HEK293 (cell line): ENCODE results near the gene RSPRY1.

Source experiments
- FEZF1 ChIP-seq: fragments of 450-650 bp; formaldehyde crosslinking; IDR thresholded peaks from 2 replicates; pipeline ENCODE4 v1.5.1; 2016; ENCODE audit warnings: missing biosample characterization, missing genetic modification characterization
- KLF1 ChIP-seq: fragments of 450-650 bp; formaldehyde crosslinking; IDR thresholded peaks from 2 replicates; pipeline ENCODE4 v1.5.1; 2016; ENCODE audit warnings: missing biosample characterization, missing genetic modification characterization
- KLF16 ChIP-seq: fragments of 450-650 bp; formaldehyde crosslinking; IDR thresholded peaks from 2 replicates; pipeline ENCODE4 v1.5.1; 2017; ENCODE audit warnings: missing biosample characterization, missing genetic modification characterization
- MEIS1 ChIP-seq: sonication (generic); formaldehyde crosslinking; IDR thresholded peaks from 2 replicates; pipeline ENCODE4 v1.8.1; 2022; ENCODE audit warnings: missing genetic modification reagents, mild to moderate bottlenecking, borderline replicate concordance
- OVOL3 ChIP-seq: fragments of 450-650 bp; formaldehyde crosslinking; IDR thresholded peaks from 2 replicates; pipeline ENCODE4 v1.5.1; 2016; ENCODE audit warnings: missing biosample characterization, missing genetic modification characterization
- PRDM4 ChIP-seq: fragments of 450-650 bp; formaldehyde crosslinking; IDR thresholded peaks from 2 replicates; pipeline ENCODE4 v1.5.1; 2017; ENCODE audit warnings: missing biosample characterization, missing genetic modification characterization
- SP7 ChIP-seq: fragments of 450-650 bp; formaldehyde crosslinking; IDR thresholded peaks from 2 replicates; pipeline ENCODE4 v1.5.1; 2016; ENCODE audit warnings: missing biosample characterization, missing genetic modification characterization
- TRIM28 ChIP-seq: IDR thresholded peaks from 2 replicates; pipeline ENCODE4 v1.6.1; 2011; ENCODE audit warnings: low read length, control low read depth, borderline replicate concordance
- ZBTB11 ChIP-seq: fragments of 450-650 bp; formaldehyde crosslinking; conservative IDR thresholded peaks from 2 replicates; pipeline ENCODE4 v1.5.1; 2016; ENCODE audit warnings: low read depth, missing biosample characterization, missing genetic modification characterization
- ZBTB20 ChIP-seq: fragments of 450-650 bp; formaldehyde crosslinking; IDR thresholded peaks from 2 replicates; pipeline ENCODE4 v1.5.1; 2016; ENCODE audit warnings: missing biosample characterization, missing genetic modification characterization
- ZBTB48 ChIP-seq: fragments of 450-650 bp; formaldehyde crosslinking; IDR thresholded peaks from 2 replicates; pipeline ENCODE4 v1.5.1; 2016; ENCODE audit warnings: missing biosample characterization, missing genetic modification characterization
- ZFP37 ChIP-seq: fragments of 450-650 bp; formaldehyde crosslinking; IDR thresholded peaks from 2 replicates; pipeline ENCODE4 v1.5.1; 2016; ENCODE audit warnings: missing biosample characterization, missing genetic modification characterization
- ZNF311 ChIP-seq: fragments of 450-650 bp; formaldehyde crosslinking; IDR thresholded peaks from 2 replicates; pipeline ENCODE4 v1.5.1; 2017; ENCODE audit warnings: missing biosample characterization, missing genetic modification characterization, borderline replicate concordance
- ZNF354C ChIP-seq: fragments of 450-650 bp; formaldehyde crosslinking; IDR thresholded peaks from 2 replicates; pipeline ENCODE4 v1.5.1; 2016; ENCODE audit warnings: missing biosample characterization, missing genetic modification characterization, low read depth, borderline replicate concordance
- ZNF404 ChIP-seq: fragments of 450-650 bp; formaldehyde crosslinking; IDR thresholded peaks from 2 replicates; pipeline ENCODE4 v1.5.1; 2017; ENCODE audit warnings: missing biosample characterization, missing genetic modification characterization
- ZNF521 ChIP-seq: fragments of 450-650 bp; formaldehyde crosslinking; IDR thresholded peaks from 2 replicates; pipeline ENCODE4 v1.5.1; 2017; ENCODE audit warnings: missing biosample characterization, mild to moderate bottlenecking, missing genetic modification characterization
- ZNF549 ChIP-seq: fragments of 450-650 bp; IDR thresholded peaks from 2 replicates; pipeline ENCODE4 v1.5.1; 2018; ENCODE audit warnings: missing biosample characterization, missing genetic modification characterization, mild to moderate bottlenecking, inconsistent platforms, moderate library complexity
- ZNF555 ChIP-seq: fragments of 450-650 bp; formaldehyde crosslinking; conservative IDR thresholded peaks from 2 replicates; pipeline ENCODE4 v1.5.1; 2017; ENCODE audit warnings: missing biosample characterization, mild to moderate bottlenecking, missing genetic modification characterization, inconsistent platforms
- ZNF558 ChIP-seq: fragments of 450-650 bp; formaldehyde crosslinking; IDR thresholded peaks from 2 replicates; pipeline ENCODE4 v1.5.1; 2016; ENCODE audit warnings: missing biosample characterization, missing genetic modification characterization
- ZNF600 ChIP-seq: fragments of 450-650 bp; formaldehyde crosslinking; IDR thresholded peaks from 2 replicates; pipeline ENCODE4 v1.5.1; 2016; ENCODE audit warnings: missing biosample characterization, missing genetic modification characterization
- ZNF664 ChIP-seq: fragments of 450-650 bp; formaldehyde crosslinking; IDR thresholded peaks from 2 replicates; pipeline ENCODE4 v1.5.1; 2016; ENCODE audit warnings: missing biosample characterization, missing genetic modification characterization
- ZNF692 ChIP-seq: fragments of 450-650 bp; formaldehyde crosslinking; IDR thresholded peaks from 2 replicates; pipeline ENCODE4 v1.5.1; 2016; ENCODE audit warnings: missing biosample characterization, missing genetic modification characterization
- ZNF707 ChIP-seq: fragments of 450-650 bp; formaldehyde crosslinking; IDR thresholded peaks from 2 replicates; pipeline ENCODE4 v1.5.1; 2016; ENCODE audit warnings: missing biosample characterization, missing genetic modification characterization
- ZNF843 ChIP-seq: fragments of 450-650 bp; formaldehyde crosslinking; IDR thresholded peaks from 2 replicates; pipeline ENCODE4 v1.5.1; 2016; ENCODE audit warnings: missing biosample characterization, missing genetic modification characterization
- TF ChIP-seq, protein P1 (sequence below): fragments of 450-650 bp; formaldehyde crosslinking; IDR thresholded peaks from 2 replicates; pipeline ENCODE4 v1.5.1; 2016; ENCODE audit warnings: missing biosample characterization, missing genetic modification characterization
- TF ChIP-seq, protein P2 (sequence below): fragments of 450-650 bp; formaldehyde crosslinking; IDR thresholded peaks from 2 replicates; pipeline ENCODE4 v1.5.1; 2017; ENCODE audit warnings: missing biosample characterization, missing genetic modification characterization
- TF ChIP-seq, protein P3 (sequence below): fragments of 450-650 bp; formaldehyde crosslinking; optimal IDR thresholded peaks from 2 replicates; pipeline ENCODE3; 2016; ENCODE audit warnings: missing biosample characterization, mild to moderate bottlenecking, missing genetic modification characterization

Gene RSPRY1

GRCh38 chr16:57244767-57245471 is 58.8 kb downstream of the RSPRY1 start, which contains the start of gene ARL2BP (continued):
- TF ChIP-seq ZNF600 (tag by site-specific recombination) (peak; percentile 92), MEIS1 (CRISPR knock-in tag) (no peak), ZNF521 (tag by site-specific recombination) (no peak), ZNF549 (tag by site-specific recombination) (0 out of 2 replicates have a peak, but pooled peaks have one; percentile 21), ZNF558 (tag by site-specific recombination) (peak; percentile 42; the same call in 1 of the 2 replicates), ZNF404 (no peak), ZNF311 (tag by site-specific recombination) (no peak), KLF16 (peak; percentile 15; the same call in 1 of the 2 replicates), TRIM28 (peak; percentile 48; the same call in 1 of the 2 replicates), ZNF692 (tag by site-specific recombination) (0 out of 2 replicates have a peak, but pooled peaks have one; percentile 27), ZNF664 (tag by site-specific recombination) (peak; percentile 79), ZBTB48 (tag by site-specific recombination) (peak; percentile 87; the same call in 1 of the 2 replicates), ZBTB11 (peak; percentile 92), KLF1 (tag by site-specific recombination) (peak; percentile 25; the same call in 1 of the 2 replicates), OVOL3 (tag by site-specific recombination) (0 out of 2 replicates have a peak, but pooled peaks have one; percentile 27), SP7 (0 out of 2 replicates have a peak, but pooled peaks have one; percentile 47), ZNF555 (tag by site-specific recombination) (no peak), FEZF1 (0 out of 2 replicates have a peak, but pooled peaks have one; percentile 16), ZBTB20 (tag by site-specific recombination) (peak; percentile 58), ZNF354C (tag by site-specific recombination) (no peak), ZNF707 (tag by site-specific recombination) (no peak), PRDM4 (tag by site-specific recombination) (peak; percentile 95), ZFP37 (tag by site-specific recombination) (no peak), ZNF843 (tag by site-specific recombination) (no peak)
- TF ChIP-seq, protein P1, sequence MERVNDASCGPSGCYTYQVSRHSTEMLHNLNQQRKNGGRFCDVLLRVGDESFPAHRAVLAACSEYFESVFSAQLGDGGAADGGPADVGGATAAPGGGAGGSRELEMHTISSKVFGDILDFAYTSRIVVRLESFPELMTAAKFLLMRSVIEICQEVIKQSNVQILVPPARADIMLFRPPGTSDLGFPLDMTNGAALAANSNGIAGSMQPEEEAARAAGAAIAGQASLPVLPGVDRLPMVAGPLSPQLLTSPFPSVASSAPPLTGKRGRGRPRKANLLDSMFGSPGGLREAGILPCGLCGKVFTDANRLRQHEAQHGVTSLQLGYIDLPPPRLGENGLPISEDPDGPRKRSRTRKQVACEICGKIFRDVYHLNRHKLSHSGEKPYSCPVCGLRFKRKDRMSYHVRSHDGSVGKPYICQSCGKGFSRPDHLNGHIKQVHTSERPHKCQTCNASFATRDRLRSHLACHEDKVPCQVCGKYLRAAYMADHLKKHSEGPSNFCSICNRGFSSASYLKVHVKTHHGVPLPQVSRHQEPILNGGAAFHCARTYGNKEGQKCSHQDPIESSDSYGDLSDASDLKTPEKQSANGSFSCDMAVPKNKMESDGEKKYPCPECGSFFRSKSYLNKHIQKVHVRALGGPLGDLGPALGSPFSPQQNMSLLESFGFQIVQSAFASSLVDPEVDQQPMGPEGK (tag by site-specific recombination) = peak; percentile 56
- TF ChIP-seq, protein P2, sequence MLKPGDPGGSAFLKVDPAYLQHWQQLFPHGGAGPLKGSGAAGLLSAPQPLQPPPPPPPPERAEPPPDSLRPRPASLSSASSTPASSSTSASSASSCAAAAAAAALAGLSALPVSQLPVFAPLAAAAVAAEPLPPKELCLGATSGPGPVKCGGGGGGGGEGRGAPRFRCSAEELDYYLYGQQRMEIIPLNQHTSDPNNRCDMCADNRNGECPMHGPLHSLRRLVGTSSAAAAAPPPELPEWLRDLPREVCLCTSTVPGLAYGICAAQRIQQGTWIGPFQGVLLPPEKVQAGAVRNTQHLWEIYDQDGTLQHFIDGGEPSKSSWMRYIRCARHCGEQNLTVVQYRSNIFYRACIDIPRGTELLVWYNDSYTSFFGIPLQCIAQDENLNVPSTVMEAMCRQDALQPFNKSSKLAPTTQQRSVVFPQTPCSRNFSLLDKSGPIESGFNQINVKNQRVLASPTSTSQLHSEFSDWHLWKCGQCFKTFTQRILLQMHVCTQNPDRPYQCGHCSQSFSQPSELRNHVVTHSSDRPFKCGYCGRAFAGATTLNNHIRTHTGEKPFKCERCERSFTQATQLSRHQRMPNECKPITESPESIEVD = no peak
- TF ChIP-seq, protein P3, sequence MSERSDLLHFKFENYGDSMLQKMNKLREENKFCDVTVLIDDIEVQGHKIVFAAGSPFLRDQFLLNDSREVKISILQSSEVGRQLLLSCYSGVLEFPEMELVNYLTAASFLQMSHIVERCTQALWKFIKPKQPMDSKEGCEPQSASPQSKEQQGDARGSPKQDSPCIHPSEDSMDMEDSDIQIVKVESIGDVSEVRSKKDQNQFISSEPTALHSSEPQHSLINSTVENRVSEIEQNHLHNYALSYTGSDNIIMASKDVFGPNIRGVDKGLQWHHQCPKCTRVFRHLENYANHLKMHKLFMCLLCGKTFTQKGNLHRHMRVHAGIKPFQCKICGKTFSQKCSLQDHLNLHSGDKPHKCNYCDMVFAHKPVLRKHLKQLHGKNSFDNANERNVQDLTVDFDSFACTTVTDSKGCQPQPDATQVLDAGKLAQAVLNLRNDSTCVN (tag by site-specific recombination) = peak; percentile 61
